T-helper 1 cell treated with Interleukin-12 subunit alpha and Interleukin-12 subunit beta and Interleukin-4 antibody, amounts not matched to agents 30 μg/mL and 1 μg/mL, for 36 hours (primary cell): ENCODE data around the gene PLA1A.
"Not testable (repeated sequence)": the region's sequence is repeated elsewhere in the genome, so short reads cannot be mapped to it uniquely, and the experiment has no call there.

Source experiments
- H3K27ac Mint-ChIP-seq: one replicate; pipeline ENCODE4 v1.8.0; 2021; ENCODE audit warnings: mild to moderate bottlenecking, mixed read lengths
- H3K27me3 Mint-ChIP-seq: one replicate; pipeline ENCODE4 v1.8.0; 2021; ENCODE audit warnings: low read depth, mixed read lengths
- H3K36me3 Mint-ChIP-seq: one replicate; pipeline ENCODE4 v1.8.0; 2021; ENCODE audit warnings: low read depth, mixed read lengths
- H3K4me1 Mint-ChIP-seq: one replicate; pipeline ENCODE4 v1.8.0; 2021; ENCODE audit warnings: low read depth, mixed read lengths
- H3K4me3 Mint-ChIP-seq: one replicate; pipeline ENCODE4 v1.8.0; 2021; ENCODE audit warnings: mild to moderate bottlenecking, moderate library complexity, mixed read lengths
- H3K9me3 Mint-ChIP-seq: one replicate; pipeline ENCODE4 v1.8.0; 2021; ENCODE audit warnings: mixed read lengths

PLA1A gene

GRCh38 chr3:119562307-119562961 lies 35.3 kb upstream of the PLA1A start:
- H3K27ac Mint-ChIP-seq: peak overlapping the region; percentile 95
- peaks cover 30% of the 10 kb centered on the region for H3K4me1 Mint-ChIP-seq
- H3K9me3 Mint-ChIP-seq: no peaks in the 10 kb centered on the region
- peaks cover 5% of the 10 kb centered on the region for H3K27me3 Mint-ChIP-seq
- peaks cover 7% of the 10 kb centered on the region for H3K36me3 Mint-ChIP-seq
- peak overlapping the region; percentile 61 for H3K4me3 Mint-ChIP-seq

- H3K9me3 Mint-ChIP-seq, H3K36me3 Mint-ChIP-seq, H3K27ac Mint-ChIP-seq: not testable (repeated sequence)
Measured at GRCh38 chr3:119563334-119563733, 34.4 kb upstream of the PLA1A start.

GRCh38 chr3:119569156-119569555 lies 28.5 kb upstream of the PLA1A start:
- Mint-ChIP-seq H3K36me3 (peaks cover 5% of the 10 kb centered on the region), H3K27me3 (peaks cover 5% of the 10 kb centered on the region), H3K4me1 (peaks cover 19% of the 10 kb centered on the region), H3K9me3 (no peaks in the 10 kb centered on the region), H3K27ac (no peak overlapping the region), H3K4me3 (no peak overlapping the region)

More at GRCh38 chr3:119563334-119563733, 34.4 kb upstream of the PLA1A start:
- H3K4me1 Mint-ChIP-seq: peaks cover 21% of the 10 kb centered on the region
- not testable (repeated sequence) for H3K27me3 Mint-ChIP-seq, H3K4me3 Mint-ChIP-seq

GRCh38 chr3:119570229-119570628 lies 27.5 kb upstream of the PLA1A start:
- Mint-ChIP-seq H3K4me1 (peaks cover 19% of the 10 kb centered on the region), H3K36me3 (peaks cover 5% of the 10 kb centered on the region), H3K27me3 (peaks cover 5% of the 10 kb centered on the region), H3K27ac (no peak overlapping the region), H3K4me3 (no peak overlapping the region), H3K9me3 (no peaks in the 10 kb centered on the region)

GRCh38 chr3:119571230-119571629 lies 26.5 kb upstream of the PLA1A start:
- Mint-ChIP-seq H3K36me3 (peaks cover 4% of the 10 kb centered on the region), H3K9me3 (no peaks in the 10 kb centered on the region), H3K27me3 (peaks cover 2% of the 10 kb centered on the region), H3K27ac (no peak overlapping the region), H3K4me3 (no peak overlapping the region), H3K4me1 (peaks cover 16% of the 10 kb centered on the region)

GRCh38 chr3:119571688-119572087 lies 26.0 kb upstream of the PLA1A start:
- peaks cover 2% of the 10 kb centered on the region for H3K36me3 Mint-ChIP-seq
- no peak overlapping the region for H3K4me3 Mint-ChIP-seq
- H3K27me3 Mint-ChIP-seq: no peaks in the 10 kb centered on the region
- H3K9me3 Mint-ChIP-seq: no peaks in the 10 kb centered on the region
- no peak overlapping the region for H3K27ac Mint-ChIP-seq
- peaks cover 14% of the 10 kb centered on the region for H3K4me1 Mint-ChIP-seq

- H3K9me3 Mint-ChIP-seq: no peaks in the 10 kb centered on the region
- peaks cover 3% of the 10 kb centered on the region for H3K27me3 Mint-ChIP-seq
- peaks cover 16% of the 10 kb centered on the region for H3K4me1 Mint-ChIP-seq
- no peak overlapping the region for H3K27ac Mint-ChIP-seq
- no peak overlapping the region for H3K4me3 Mint-ChIP-seq
- peaks cover 2% of the 10 kb centered on the region for H3K36me3 Mint-ChIP-seq
Measured at GRCh38 chr3:119575507-119575906, 22.2 kb upstream of the PLA1A start.

- H3K4me1 Mint-ChIP-seq: peaks cover 24% of the 10 kb centered on the region
- peak within 1 kb of the TSS; percentile 93 for H3K27ac Mint-ChIP-seq
- H3K36me3 Mint-ChIP-seq: peaks cover 2% of the 10 kb centered on the region
- H3K27me3 Mint-ChIP-seq: peaks cover 3% of the 10 kb centered on the region
- H3K9me3 Mint-ChIP-seq: no peaks in the 10 kb centered on the region
- peak within 1 kb of the TSS; percentile 92 for H3K4me3 Mint-ChIP-seq
Measured at GRCh38 chr3:119579366-119580066, 18.2 kb upstream of the PLA1A start, which contains the start of gene ADPRH. ADPRH (plus strand) TSS chr3:119579492; CDS start chr3:119582170, 2,678 bp downstream.

GRCh38 chr3:119580067-119580760 lies 17.5 kb upstream of the PLA1A start:
- Mint-ChIP-seq H3K27ac (peak overlapping the region; percentile 93), H3K4me3 (peak overlapping the region; percentile 92), H3K4me1 (peaks cover 24% of the 10 kb centered on the region), H3K27me3 (peaks cover 3% of the 10 kb centered on the region), H3K9me3 (no peaks in the 10 kb centered on the region), H3K36me3 (peaks cover 2% of the 10 kb centered on the region)

GRCh38 chr3:119582178-119582577 lies 15.5 kb upstream of the PLA1A start:
- Mint-ChIP-seq H3K27ac (peak overlapping the region; percentile 81), H3K4me3 (no peak overlapping the region), H3K27me3 (peaks cover 3% of the 10 kb centered on the region), H3K9me3 (no peaks in the 10 kb centered on the region), H3K36me3 (peaks cover 4% of the 10 kb centered on the region), H3K4me1 (peaks cover 26% of the 10 kb centered on the region)

- H3K4me3 Mint-ChIP-seq: no peak overlapping the region
- peaks cover 5% of the 10 kb centered on the region for H3K36me3 Mint-ChIP-seq
- no peaks in the 10 kb centered on the region for H3K27me3 Mint-ChIP-seq
Measured at GRCh38 chr3:119585208-119585607, 12.5 kb upstream of the PLA1A start.

GRCh38 chr3:119585856-119586570 lies 11.7 kb upstream of the PLA1A start:
- Mint-ChIP-seq H3K9me3 (peaks cover 7% of the 10 kb centered on the region), H3K27ac (no peak overlapping the region), H3K27me3 (no peaks in the 10 kb centered on the region), H3K4me1 (peaks cover 23% of the 10 kb centered on the region), H3K4me3 (no peak overlapping the region), H3K36me3 (peaks cover 6% of the 10 kb centered on the region)

More at GRCh38 chr3:119585208-119585607, 12.5 kb upstream of the PLA1A start:
- Mint-ChIP-seq H3K27ac (no peak overlapping the region), H3K4me1 (peaks cover 27% of the 10 kb centered on the region), H3K9me3 (peaks cover 6% of the 10 kb centered on the region)

- Mint-ChIP-seq H3K9me3 (peaks cover 7% of the 10 kb centered on the region), H3K27ac (no peak overlapping the region), H3K36me3 (peaks cover 6% of the 10 kb centered on the region), H3K4me1 (peaks cover 19% of the 10 kb centered on the region), H3K27me3 (no peaks in the 10 kb centered on the region), H3K4me3 (no peak overlapping the region)
Measured at GRCh38 chr3:119586733-119587172, 10.9 kb upstream of the PLA1A start.

- Mint-ChIP-seq H3K27ac (no peak overlapping the region), H3K36me3 (peaks cover 6% of the 10 kb centered on the region), H3K4me3 (no peak overlapping the region), H3K9me3 (peaks cover 7% of the 10 kb centered on the region), H3K27me3 (peaks cover 3% of the 10 kb centered on the region), H3K4me1 (peaks cover 13% of the 10 kb centered on the region)
Measured at GRCh38 chr3:119588112-119588511, 9.6 kb upstream of the PLA1A start.
